GM21717 (cell line): ENCODE results near the gene TM7SF3.
"Not testable (repeated sequence)": the region's sequence is repeated elsewhere in the genome, so short reads cannot be mapped to it uniquely, and the experiment has no call there.

Experiments used
- ATAC-seq: cut with Tn5 transposase; IDR thresholded peaks from one replicate; pipeline ENCODE4 v1.9.1; 2021; ENCODE audit warnings: mild to moderate bottlenecking, moderate library complexity; ENCODE audit not compliant: unreplicated experiment

The TM7SF3 gene

DNA sequence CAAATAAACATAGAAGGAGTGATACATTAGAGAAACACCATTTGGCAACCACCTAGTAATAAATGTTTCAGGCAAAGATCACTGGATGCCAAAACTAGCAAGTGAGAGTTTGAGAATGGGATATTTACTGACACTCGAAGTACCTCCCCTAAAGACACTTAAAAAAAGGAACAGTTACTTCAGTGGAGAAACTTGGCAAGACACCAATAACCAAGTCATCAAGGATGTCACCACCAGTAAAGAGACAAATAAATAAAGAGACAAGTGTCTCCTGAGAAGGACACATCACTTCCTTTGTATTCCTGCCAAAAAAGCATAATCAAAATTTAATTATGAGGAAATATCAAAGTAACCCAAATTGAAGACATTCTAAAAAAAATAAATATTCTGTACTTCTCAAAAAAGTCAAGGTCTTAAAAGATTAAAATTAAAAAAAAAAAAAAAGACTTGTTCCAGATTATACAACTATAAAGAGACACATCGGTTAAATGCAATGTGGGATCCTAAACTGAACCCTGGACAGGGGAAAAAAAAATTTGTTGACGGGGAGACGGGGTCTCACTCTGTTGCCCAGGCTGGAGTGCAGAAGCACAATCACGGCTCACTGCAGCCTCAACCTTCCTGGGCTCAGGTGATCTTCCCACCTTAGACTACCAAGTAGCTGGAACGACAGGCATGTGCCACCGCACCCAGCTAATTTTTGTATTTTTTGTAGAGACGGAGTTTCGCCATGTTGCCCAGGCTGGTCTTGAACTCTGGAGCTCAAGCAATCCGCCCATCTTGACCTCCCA is 26.4 kb downstream of the TM7SF3 start:
- ATAC-seq: no peak

DNA sequence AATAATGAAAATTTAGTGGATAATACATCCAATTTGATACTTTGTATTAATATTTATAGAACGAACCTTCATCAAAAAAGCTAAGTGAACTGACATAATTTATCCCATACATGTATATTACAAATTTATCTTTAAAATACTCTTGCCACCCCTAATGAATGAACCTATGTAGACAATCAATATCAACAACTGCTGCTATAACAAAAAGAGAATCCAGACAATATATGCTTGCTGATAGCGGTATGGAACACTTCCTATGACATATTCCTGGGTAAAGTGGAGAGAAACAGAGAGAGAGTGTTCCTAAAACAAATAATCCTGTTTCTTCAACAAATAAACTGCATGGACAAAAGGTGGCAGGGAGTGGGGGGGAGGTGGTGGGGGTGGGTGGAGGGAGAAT is 31.3 kb downstream of the TM7SF3 start:
- no peak for ATAC-seq

DNA sequence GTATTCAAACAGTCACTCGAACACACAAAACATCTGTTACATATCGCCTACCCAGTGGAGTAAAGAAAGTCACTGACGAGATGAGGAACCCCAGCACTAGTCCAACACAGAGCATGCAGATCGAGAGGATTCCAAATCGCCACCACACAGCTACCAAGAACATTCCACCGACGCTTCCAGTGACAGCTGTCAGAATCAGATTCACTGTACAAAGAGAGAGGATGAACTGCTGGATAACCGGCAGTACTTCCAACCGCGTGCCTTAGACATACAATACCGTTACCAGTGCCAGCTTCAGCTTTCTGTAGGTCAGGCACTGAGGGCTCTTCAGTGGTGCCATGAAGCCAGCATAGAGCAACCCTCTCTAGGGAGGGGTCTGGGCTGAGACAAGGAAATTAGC is 34.5 kb downstream of the TM7SF3 start:
- ATAC-seq: no peak

DNA sequence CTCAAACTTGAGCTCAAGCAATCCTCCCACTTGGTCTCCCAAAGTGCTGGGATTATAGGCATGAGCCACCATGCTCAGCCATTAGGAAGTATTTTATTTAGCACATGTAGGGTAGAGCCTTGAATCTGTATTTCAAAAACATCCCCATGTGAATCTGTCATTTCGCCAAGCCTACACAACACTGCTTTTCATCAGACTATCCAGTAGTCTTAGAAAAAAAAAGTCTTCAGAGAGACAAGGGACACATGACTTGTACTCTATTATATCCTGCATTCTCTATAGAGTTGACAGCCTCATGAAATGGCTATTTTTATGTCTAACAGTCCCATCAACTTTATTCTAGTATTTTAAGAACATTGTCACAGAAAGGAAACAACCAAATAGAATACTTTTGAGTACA is 35.4 kb downstream of the TM7SF3 start:
- no peak for ATAC-seq

DNA sequence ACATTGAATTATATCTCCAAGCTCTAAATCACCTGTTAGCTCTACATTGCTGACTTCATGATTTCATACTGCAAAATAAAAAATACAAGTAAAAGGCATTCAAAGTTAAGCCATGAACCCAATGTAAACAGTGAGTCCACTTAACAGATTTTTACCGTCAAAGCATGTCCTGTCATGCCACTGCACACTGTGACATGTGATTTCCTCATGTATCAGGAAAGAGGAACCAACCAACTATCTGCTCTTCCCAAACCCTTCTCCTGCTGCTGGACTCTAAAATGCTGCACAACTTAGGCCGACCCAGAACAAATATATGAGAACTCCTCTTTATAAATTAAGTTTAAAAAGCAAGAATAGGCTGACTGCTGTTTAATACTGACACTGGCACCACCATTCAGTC is 37.5 kb downstream of the TM7SF3 start:
- no peak for ATAC-seq

DNA sequence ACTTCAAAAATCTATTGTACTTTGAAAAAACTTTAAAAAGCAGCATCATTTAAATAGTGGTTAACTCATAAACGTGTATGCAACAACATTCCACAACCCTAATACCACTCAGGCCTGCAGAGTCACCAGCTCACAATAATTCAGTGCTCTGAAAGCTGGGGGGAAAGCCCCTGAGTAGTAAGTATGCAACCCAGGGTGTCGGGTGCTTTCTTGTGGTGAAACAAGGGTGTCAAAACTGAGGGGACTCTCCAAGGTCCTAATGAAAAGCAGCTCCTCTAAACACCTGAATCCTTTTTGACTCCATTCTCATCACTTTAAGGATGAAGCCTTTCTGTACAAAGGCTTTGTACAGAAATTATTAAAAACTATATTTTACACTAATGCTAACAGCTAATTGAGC is 42.2 kb downstream of the TM7SF3 start:
- ATAC-seq: peak; percentile 98

DNA sequence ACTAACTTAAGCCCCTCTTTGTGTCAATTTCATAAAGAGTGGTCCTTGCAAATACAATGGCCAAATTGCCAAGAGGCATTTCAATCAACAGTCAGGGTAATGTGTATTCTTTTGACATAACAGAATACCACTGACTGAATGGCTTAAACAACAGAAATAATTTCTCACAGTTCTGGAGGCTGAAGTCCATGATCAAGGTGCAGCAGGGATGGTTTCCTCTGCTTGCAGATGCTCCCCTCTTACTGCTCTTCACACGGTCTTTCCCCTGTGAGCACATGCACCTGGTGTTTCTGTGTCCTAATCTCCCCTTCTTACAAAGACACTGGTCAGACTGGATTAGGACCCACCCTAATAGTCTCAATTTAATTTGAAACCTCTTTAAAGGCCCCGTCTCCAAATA is 44.0 kb downstream of the TM7SF3 start:
- no peak for ATAC-seq

DNA sequence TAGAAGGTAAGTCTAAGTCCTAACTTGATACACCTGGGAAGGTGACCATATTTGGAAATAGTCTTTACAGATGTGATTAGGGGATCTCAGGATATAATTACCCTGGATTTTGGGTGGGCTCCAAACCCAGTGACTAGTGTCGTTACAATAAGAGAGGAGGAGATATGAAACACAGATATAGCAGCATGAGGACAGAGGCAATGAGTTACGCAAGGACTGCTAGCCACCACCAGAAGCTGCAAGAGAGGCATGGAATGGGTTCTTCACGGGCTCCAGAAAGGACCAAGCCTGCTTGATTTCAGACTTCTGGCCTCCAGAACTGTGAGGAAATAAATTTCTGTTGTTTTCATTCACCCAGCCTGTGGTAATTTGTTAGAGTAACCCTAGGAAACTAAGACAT is 47.3 kb downstream of the TM7SF3 start:
- ATAC-seq: no peak

DNA sequence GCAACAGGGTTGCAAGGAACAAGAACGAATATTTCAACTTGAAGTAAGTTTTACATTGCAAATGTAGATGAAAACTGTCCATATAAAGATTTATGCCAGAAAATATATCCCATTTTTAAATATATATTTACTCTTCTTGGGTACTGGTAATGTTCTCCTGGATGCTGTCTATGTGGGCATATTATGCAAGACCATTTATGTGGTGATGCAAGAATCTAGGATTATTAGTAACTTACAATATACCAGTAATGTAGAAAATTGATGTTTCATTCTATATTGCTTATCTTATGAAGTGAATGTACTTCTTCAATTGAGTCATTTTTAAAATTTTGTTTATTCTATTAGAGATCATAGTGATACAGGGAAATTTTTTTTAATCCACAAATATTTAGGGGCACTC is 50.8 kb downstream of the TM7SF3 start:
- ATAC-seq: no peak

DNA sequence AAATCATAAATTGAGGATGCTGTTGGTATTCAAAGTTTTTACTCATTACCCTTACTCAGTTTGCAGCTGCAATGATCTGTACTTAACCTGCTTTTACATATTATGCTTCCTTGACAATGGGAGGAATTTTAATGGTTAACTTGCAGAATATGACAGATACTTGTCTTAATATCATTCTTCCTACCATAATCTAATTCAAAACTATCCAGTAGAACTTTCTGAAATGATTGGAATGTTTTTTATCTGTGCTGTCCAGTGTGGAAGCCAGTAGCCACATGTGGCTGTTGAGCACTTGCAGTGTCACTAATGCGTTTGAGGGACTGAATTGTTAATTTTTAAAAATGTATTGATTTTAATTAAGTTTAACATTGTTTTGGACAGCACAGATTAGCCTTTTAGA is 52.4 kb downstream of the TM7SF3 start:
- no peak for ATAC-seq

DNA sequence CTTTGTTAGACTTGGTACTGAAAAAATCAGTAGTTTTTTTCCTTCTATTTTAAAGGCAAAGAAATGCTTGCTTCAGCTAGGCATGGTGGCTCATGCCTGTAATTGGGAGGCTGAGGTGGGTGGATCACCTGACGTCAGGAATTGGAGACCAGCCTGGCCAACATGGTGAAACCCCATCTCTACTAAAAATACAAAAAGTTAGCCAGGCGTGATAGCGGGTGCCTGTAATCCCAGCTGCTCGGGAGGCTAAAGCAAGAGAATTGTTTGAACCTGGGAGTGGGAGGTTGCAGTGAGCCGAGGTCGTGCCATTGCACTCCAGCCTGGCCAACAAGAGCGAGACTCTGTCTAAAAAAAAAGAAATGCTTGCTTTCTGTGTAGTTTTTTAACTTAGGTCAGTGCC is 52.8 kb downstream of the TM7SF3 start:
- not testable (repeated sequence) for ATAC-seq

DNA sequence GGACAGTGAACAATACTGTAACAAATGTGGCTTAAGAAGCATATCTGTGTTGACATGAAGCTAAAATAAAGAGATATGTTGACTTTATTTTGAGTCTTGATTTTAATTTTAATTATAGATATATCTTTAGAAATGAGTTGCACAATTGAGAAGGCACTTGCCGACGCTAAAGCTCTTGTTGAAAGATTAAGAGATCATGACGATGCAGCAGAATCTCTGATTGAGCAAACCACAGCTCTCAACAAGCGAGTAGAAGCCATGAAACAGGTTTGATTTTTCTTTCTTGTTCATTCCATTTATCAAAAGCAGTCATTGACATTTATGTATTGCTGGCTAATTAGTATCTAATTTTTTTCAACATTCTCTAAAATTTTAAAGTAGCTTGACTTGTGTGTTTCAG is 60.2 kb downstream of the TM7SF3 start:
- ATAC-seq: no peak

DNA sequence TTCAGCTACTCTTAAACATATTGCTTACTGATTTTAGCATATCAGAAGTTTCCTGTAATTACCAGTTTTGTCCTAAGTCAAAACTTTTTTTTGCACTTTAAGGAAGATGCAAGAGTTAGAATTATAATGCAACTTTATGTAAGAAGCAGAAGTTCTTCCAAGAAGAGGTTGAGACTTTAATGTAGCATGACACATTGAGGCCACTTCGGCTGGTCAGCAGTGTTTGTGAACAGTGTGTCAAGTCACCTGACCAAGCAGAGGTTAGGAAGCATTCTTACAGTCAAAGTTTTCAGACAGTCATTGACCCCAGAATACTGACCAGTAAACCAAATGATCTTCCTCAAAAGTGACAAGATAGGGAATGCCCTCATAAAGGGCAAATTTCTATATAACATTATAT is 60.7 kb downstream of the TM7SF3 start:
- ATAC-seq: no peak

DNA sequence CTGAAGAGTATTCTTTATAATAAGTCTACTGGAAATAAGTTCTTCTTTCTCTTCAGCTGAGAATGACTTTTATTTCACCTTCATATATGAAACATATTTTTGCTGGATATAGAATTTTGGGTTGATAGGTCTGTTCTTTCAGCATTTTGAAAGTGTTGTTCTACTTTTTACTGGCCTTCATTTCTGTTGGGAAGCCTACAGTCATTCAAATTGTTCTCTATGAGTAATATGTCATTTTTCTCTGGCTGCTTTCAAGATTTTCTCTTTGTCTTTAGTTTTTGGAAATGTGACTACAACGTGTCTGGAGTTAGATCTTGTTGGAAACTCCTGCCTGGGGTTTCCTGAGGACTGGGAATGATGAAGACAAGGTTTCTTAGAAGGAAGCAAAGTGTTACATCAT is 65.9 kb downstream of the TM7SF3 start:
- ATAC-seq: no peak

DNA sequence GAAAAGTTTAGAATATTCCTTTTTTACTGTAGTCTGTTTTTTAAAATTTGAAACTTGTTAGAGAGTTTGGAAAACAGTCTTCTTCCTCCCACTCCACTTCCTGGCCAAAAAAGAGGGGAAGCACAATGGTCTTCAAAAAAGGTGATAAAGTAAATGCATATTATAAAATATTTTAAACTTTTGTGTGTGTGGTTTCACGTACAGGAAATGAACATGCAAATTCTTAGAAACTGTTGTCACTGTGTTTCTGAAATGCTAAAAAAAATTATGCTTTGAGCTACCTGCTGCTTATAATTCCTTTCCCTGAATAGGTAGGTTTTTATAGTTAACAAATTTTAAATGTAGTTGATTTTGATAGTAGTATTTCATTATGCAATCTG is 73.0 kb downstream of the TM7SF3 start:
- ATAC-seq: no peak

DNA sequence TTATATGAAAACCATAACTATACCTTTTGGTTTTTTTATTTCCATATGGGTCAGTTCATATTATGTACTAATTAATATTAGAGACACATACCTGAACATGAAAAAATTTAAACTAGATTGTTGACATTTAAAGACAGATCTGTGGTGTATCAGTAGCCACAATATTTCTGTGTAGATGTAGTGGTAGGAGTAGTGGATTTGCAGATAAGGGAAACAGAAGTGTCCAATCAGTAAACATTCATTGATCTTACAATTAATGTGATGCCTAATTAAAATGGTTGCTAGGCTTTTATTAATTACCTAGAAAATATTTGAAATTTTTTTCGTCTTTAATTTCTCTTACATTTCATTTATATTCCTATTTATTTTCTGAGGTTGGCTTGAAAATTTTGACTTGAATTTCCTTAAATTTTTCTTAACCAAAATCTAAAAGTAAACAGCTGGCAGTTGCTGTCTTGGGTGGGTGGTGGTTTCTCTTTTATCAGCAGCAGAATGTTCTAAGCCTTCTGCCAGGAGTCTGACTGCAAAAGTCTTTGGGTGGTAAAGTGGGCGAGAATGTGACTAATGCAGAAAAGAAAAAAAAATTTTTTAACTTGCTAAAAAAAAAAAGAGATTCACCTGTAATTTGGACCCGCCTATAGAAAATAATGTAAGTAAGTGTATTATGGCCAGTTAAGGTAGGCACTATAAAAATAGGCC is 73.5 kb downstream of the TM7SF3 start:
- no peak for ATAC-seq

DNA sequence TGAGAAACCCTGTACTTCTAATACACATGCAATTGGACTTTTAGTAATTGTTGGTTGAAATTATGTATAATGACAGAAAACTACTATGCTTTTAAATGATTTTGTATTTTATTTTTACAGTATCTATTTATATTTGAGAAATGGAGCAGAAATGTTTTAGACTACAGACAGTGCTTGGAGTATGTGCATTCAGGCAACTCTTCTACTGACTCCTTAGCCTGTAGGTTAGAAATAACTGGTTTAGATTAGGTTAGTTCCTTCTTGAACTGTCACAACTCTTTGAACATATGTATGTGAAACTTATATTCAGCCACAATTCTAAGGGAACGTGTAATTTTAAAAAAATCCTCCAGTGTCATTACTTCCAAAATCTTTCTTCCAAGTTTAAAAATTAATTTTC is 74.2 kb downstream of the TM7SF3 start:
- no peak for ATAC-seq

DNA sequence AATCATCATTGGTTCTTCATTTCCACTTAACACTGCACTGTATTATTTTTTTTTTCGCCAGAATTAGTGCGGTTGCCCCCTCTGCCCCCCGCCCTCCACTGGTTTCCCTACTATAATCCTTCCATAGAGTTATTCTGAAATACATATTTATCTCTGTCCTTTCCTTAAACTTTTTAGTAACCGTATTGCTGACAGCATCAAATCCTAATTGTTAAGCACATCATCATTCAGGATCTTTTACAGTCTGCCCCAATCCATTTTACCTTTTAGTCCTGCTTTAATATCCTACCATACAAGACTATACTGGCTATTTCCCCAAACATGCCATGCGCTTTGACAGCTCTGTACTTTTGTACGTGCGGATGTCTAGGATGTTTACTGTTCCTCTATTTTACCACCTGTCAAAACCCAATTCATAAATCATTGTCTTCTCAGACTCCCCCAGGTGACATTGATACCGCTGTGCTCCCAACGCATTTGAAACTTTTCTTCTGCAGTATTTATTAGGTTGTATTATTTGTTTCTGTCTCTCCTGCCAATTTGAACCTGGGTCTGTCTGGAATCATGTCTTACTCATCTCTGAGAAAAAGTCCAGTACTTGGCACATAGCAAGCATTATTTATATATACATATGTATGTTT is 74.9 kb downstream of the TM7SF3 start:
- ATAC-seq: no peak

DNA sequence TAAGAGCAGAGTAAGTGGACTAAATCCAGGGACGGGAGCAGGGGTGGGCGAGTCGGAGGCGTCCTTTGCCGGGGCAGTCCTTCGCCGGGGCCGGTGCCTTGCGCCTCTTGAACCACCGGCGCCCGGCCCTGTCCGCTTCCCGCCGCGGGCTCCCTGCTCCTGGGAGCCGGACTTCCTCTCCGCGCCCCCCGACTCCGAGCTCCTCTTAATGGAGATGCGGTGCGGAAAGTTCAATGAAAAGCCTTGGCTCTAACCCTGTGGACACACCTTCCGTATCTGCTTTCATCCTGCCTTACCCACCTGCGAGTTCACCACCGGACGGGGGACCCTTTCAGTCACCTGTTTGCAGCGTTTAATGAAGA is 75.5 kb downstream of the TM7SF3 start:
- ATAC-seq: peak; percentile 12

DNA sequence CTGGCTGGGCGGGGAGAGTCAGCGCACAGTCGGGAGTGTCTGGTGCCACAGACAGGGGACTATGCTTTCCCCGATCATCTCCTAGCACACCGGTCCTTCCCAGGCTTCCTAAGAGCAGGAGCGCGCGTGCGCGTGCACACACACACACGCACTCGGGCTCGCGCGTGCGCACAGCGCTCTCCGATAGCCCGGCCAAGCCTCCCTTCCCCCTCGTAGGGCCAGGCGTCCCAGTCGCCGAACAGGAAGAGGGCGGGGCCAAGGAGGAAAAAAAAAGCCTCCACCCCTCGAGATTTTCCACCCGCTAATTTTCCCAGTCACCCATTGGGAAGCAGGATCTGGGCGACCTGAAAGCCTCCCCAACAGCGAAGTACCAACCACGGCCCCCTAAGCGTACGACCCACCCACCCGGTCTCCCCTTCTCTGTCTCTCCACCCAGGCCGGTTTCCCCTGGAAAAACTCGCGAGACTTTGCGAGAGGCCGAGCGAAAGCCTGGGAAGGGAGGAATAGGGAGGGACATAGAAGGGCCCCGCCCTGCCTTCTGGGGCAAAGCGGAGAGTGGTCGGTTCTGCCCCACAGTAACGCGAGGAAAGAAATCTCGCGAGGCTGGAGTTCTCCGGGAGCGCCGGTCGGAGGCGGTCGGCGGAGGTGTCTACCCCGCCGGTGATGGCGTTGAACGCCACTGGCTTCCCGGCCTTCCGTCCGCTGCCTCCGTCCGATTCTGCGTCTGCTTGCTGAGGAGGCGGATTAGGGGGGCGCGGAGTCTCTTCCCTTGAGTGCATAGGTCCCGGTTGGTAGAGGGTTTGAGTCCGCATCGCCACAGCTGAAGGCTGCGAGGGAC is 76.1 kb downstream of the TM7SF3 start, which contains the start of the genes FGFR1OP2 and INTS13:
Gene FGFR1OP2 (plus strand): TSS at position 608 of the 838 bp plus-strand sequence. CDS start 15,689 bp downstream, outside the sequence.
Gene INTS13 (minus strand): TSS at position 119 of the 838 bp plus-strand sequence. CDS start 1,178 bp downstream, outside the sequence.
- ATAC-seq: peak; percentile 78

DNA sequence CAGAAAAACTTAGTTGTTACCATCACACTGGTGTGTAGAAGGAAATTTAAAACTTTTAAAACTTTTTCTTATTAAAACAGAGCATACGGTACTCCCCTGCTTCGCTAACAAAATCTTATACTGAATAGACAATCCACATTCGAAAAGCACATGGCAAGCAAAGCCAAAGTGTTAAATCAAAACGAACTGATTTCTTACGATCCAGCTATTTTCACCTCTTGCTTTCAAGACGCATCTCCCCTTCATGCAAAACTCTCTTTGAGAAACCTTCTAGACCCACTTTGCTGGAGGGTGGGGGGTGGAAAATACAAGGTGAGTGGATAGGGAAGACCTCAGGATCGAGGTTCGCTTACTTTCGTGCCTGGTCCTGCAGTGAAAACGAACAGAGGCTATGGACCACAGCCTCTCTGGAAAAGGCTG is 76.7 kb downstream of the TM7SF3 start:
- no peak for ATAC-seq
